Effector memory CD4-positive, alpha-beta T cell (primary cell): ENCODE measurements around the gene CYP2R1.
"Not testable (repeated sequence)": the region's sequence is repeated elsewhere in the genome, so short reads cannot be mapped to it uniquely, and the experiment has no call there.

Experiments used
- DNase-seq, 3 donors: peaks; one replicate each; pipeline ENCODE4 v3.0.0-alpha.2; 2020
- H3K27ac ChIP-seq: 2 replicates; pipeline ENCODE4 v1.7.0; 2013; ENCODE audit warnings: mild to moderate bottlenecking, low read length, moderate library complexity; ENCODE audit not compliant: insufficient read depth, poor library complexity, severe bottlenecking
- H3K27me3 ChIP-seq: replicated peaks from 2 replicates; pipeline ENCODE4 v1.7.0; 2013; ENCODE audit warnings: mild to moderate bottlenecking, low read length; ENCODE audit not compliant: insufficient read depth, control insufficient read depth, poor library complexity, severe bottlenecking
- H3K36me3 ChIP-seq: 2 replicates; pipeline ENCODE4 v1.7.0; 2013; ENCODE audit warnings: mild to moderate bottlenecking, low read length, moderate library complexity; ENCODE audit not compliant: control insufficient read depth, insufficient read depth
- H3K4me1 ChIP-seq: 2 replicates; pipeline ENCODE4 v1.7.0; 2013; ENCODE audit warnings: low read length, mild to moderate bottlenecking; ENCODE audit not compliant: control insufficient read depth, insufficient read depth, poor library complexity, severe bottlenecking
- H3K4me3 ChIP-seq: 2 replicates; pipeline ENCODE4 v1.7.0; 2013; ENCODE audit warnings: low read length, low read depth, mild to moderate bottlenecking; ENCODE audit not compliant: insufficient read depth, poor library complexity, severe bottlenecking
- H3K9me3 ChIP-seq: 2 replicates; pipeline ENCODE4 v1.7.0; 2013; ENCODE audit warnings: mild to moderate bottlenecking, low read length, moderate library complexity; ENCODE audit not compliant: control insufficient read depth

The CYP2R1 gene

DNA sequence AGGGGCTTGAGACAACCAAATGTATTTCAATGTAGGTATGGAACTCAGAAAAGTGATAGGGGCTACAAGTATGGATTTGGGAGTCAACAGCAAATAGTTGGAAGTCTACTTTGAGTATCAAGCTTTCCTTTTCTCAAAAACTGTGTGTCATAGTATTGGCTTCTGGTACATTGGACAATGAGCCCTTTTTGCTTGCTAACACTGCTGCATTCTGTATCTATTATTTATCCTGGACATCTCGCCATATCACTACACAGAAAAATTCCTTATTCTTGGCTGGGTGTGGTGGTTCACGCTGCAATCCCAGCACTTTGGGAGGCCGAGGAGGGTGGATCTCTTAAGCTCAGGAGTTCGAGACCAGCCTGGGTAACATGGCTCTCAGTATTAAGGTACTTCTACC, 18.4 kb downstream of the CYP2R1 start:
- Histone ChIP-seq H3K9me3 (no peaks in the 10 kb centered on the region), H3K27me3 (no peaks in the 10 kb centered on the region), H3K4me3 (no peak overlapping the region), H3K36me3 (peaks cover 29% of the 10 kb centered on the region), H3K27ac (no peak overlapping the region), H3K4me1 (no peaks in the 10 kb centered on the region)
- no peak for DNase-seq

DNA sequence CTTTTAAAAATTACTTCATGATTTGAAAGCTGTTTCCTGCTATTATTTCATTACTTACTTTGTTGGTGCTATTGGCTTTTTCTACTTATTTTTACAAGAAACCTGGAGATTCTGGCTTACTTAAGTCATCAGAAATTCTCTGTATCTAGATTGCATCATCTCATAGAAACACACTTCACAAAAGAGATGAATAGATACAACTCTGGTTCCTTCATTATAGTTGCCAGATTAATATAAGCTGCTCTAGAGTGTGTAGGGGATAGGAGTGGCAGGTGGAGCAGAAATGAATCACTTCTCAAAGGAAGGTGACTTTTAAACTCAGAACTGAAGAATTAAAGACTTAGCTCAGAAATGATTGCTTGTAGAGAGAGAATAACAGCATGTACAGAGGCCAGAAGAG, 20.0 kb downstream of the CYP2R1 start:
- DNase-seq, result no peak
- Histone ChIP-seq H3K27me3 (no peaks in the 10 kb centered on the region), H3K4me1 (no peaks in the 10 kb centered on the region), H3K27ac (no peak overlapping the region), H3K9me3 (no peaks in the 10 kb centered on the region), H3K36me3 (peaks cover 24% of the 10 kb centered on the region), H3K4me3 (no peak overlapping the region)

DNA sequence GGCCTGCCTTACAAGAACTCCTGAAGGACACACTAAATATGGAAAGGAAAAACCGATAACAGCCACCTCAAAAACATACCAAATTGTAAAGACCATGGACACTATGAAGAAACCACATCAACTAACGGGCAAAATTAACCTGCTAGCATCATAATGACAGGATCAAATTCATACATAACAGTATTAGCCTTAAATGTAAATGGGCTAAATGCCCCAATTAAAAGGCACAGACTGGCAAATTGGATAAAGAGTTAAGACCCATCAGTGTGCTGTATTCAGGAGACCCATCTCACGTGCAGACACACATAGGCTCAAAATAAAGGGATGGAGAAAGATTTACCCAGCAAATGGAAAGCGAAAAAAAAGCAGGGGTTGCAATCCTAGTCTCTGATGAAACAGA, 28.3 kb downstream of the CYP2R1 start:
- H3K36me3 ChIP-seq, result peaks cover 26% of the 10 kb centered on the region
- not testable (repeated sequence) for H3K27me3 ChIP-seq, H3K27ac ChIP-seq, H3K9me3 ChIP-seq, H3K4me1 ChIP-seq, DNase-seq, H3K4me3 ChIP-seq

DNA sequence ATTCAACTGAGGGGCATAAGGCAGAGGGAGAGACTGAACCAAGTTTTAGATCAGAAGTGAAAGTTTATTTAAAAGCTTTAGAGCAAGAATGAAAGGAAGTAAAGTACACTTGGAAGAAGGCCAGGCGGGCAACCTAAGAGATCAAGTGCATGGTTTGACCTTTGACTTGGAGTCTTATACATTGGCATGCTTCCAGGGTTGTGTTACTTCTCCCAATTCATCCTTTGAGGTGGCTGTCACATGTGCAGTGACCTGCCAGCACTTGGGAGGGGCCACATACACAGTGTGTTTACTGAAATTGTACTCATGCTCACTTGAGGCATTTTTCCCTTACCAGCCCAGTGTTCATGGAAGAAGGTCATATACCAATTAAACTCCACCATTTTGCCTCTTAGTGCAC, 30.4 kb downstream of the CYP2R1 start:
- Histone ChIP-seq H3K4me1 (no peaks in the 10 kb centered on the region), H3K27ac (no peak overlapping the region), H3K9me3 (no peaks in the 10 kb centered on the region), H3K36me3 (peaks cover 24% of the 10 kb centered on the region), H3K4me3 (no peak overlapping the region), H3K27me3 (no peaks in the 10 kb centered on the region)
- DNase-seq, result no peak

DNA sequence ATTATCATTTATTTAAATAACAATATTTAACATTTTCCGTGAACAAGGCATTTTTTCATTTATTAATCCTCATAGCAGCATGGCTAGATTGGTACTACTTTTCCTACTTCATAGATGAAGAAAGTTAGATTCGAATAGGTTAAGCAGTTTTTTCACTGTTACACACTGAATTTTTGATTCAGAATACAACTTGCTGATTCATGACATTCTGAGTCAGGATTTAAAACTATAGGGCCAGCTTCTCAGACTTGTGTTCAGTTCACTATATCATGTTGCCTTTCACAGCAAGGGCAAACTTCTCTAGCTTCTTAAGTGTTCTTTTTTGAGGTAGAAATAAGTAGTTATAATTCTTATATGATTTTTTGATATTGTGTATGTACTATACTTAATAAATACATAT, 31.5 kb downstream of the CYP2R1 start:
- H3K27me3 ChIP-seq, result no peaks in the 10 kb centered on the region
- H3K4me1 ChIP-seq, result no peaks in the 10 kb centered on the region
- H3K36me3 ChIP-seq, result peaks cover 27% of the 10 kb centered on the region
- no peak overlapping the region for H3K4me3 ChIP-seq
- H3K9me3 ChIP-seq, result no peaks in the 10 kb centered on the region
- no peak overlapping the region for H3K27ac ChIP-seq
- DNase-seq, result no peak

DNA sequence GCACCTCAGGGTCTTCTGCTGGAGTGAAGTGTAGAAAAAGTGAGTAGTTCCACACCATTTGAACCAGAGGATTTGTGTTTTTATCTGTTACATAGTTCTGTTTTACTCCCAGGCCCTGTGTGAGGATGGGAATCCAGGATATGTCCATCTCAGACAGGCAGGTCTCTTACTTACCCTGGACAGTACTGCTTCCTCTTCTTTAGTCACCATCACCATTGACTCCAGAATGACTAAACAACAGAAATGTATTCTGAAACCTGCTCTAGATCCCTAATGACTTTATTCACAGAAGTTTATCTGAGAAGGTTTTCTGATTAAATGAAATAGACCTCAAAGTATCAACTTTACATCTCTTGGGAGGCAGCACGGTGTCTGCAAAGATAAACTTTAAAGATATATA, 33.6 kb downstream of the CYP2R1 start:
- Histone ChIP-seq H3K27me3 (no peaks in the 10 kb centered on the region), H3K4me3 (no peak overlapping the region), H3K27ac (no peak overlapping the region), H3K36me3 (peaks cover 24% of the 10 kb centered on the region), H3K9me3 (no peaks in the 10 kb centered on the region), H3K4me1 (no peaks in the 10 kb centered on the region)
- no peak for DNase-seq

DNA sequence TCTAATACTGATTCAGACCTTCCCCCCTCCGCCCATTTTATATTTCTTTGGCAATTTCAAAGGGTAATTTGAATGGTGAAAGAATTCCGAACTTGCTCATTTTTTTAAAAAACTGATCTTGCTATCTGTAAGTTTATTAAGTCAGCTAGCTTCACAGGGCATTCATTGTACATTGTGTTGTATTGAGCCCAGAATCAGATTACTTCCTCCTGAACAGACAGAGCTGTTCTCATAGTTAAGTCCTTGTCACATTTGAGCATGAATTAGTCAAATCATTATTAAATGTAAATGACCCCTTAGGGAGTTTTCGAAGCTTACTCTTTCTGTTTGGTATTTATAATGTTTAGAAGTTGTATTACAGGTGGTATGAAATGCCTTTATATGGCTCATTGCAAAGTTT, 34.4 kb downstream of the CYP2R1 start:
- Histone ChIP-seq H3K9me3 (no peaks in the 10 kb centered on the region), H3K4me1 (no peaks in the 10 kb centered on the region), H3K27ac (no peak overlapping the region), H3K36me3 (peaks cover 21% of the 10 kb centered on the region), H3K4me3 (no peak overlapping the region), H3K27me3 (no peaks in the 10 kb centered on the region)
- DNase-seq, result no peak

DNA sequence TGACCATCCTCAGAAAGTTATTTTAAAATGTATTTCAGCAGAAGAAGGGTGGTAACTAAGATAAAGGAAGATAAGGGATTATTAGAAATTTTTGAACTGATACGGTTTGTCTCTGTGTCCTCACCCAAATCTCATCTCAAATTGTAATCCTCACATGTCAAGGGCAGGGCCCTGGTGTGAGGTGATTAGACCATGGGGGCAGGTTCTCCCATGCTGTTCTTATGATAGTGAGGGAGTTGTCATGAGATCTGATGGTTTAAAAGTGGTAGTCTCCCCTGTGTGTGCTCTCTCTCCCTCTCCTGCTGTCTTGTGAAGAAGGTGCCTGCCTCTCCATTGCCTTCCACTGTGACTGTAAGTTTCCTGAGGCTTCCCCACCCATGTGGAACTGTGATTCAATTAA, 36.1 kb downstream of the CYP2R1 start:
- Histone ChIP-seq H3K36me3 (peaks cover 6% of the 10 kb centered on the region), H3K4me3 (no peak overlapping the region), H3K27me3 (no peaks in the 10 kb centered on the region), H3K4me1 (no peaks in the 10 kb centered on the region), H3K9me3 (no peaks in the 10 kb centered on the region), H3K27ac (no peak overlapping the region)
- no peak for DNase-seq

DNA sequence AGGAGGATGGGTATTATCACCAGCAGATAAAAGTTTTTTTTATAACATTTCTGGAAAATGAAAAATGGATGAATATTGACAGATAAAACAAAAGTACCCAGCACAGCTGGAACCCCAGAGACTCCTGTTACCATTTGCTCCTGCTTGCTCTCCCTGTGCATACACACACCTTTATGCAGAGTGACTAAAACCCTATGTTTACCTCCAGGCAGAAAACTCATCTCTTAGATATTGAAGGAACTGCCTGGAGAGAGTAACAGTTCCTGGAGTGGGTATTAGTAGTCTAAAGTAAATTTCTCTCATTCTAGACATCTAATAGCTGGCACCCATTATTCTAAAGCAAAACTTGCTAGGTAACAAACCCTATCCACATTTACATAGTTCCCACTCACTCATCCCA, 38.0 kb downstream of the CYP2R1 start:
- H3K36me3 ChIP-seq, result peaks cover 5% of the 10 kb centered on the region
- H3K27ac ChIP-seq, result no peak overlapping the region
- no peaks in the 10 kb centered on the region for H3K27me3 ChIP-seq
- no peak overlapping the region for H3K4me3 ChIP-seq
- no peaks in the 10 kb centered on the region for H3K9me3 ChIP-seq
- H3K4me1 ChIP-seq, result no peaks in the 10 kb centered on the region
- DNase-seq, result no peak

DNA sequence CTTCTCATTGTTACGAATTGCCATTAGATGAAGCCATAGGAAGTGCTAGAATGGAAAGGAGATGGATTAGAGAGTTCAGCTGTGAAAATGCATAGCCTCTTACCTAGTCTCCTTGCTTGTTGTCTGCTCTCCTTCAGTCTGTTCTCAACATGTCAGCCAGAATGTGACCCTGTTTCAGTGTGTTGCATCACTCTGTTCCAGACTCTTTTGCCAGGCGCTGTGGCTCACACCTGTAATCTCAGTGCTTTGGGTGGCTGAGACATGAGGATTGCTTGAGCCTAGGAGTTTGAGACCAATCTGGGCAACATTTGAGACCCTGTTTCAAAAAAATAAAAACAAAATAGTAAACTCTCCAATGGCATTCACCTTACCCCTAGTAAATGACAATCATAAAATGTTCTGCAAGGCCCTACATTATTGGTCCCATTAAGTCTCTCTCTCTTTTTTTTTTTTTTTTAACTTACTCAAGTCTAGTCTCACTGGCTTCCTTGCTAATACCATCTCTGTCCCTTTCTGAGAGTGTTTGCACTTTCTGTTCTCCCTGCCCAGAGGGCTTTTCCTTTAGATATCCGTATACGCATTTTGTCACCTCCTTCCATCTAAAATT, 39.4 kb downstream of the CYP2R1 start:
- Histone ChIP-seq H3K27ac (no peak overlapping the region), H3K4me3 (no peak overlapping the region), H3K9me3 (no peaks in the 10 kb centered on the region), H3K27me3 (no peaks in the 10 kb centered on the region), H3K4me1 (no peaks in the 10 kb centered on the region), H3K36me3 (peaks cover 5% of the 10 kb centered on the region)
- no peak for DNase-seq

DNA sequence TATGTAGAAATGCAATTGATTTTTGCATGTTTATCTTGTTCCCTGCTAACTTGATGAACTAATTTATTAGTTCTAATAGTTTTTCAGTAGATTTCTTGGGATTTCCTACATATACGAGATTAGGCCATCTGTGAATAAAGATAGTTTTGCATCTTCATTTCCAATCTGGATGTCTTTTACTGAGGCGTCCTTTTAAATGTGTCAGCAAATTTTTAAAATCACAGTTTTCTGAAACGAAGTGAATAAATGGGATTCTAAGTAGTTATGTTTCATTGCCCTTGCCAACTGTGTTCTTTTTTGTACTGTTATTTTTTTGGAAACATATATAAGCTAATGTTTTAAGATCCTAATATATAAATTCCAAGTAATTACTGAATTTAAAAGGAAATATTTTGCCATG, 50.0 kb downstream of the CYP2R1 start:
- H3K36me3 ChIP-seq, result peaks cover 18% of the 10 kb centered on the region
- H3K27ac ChIP-seq, result no peak overlapping the region
- no peak overlapping the region for H3K4me3 ChIP-seq
- H3K4me1 ChIP-seq, result no peaks in the 10 kb centered on the region
- H3K9me3 ChIP-seq, result no peaks in the 10 kb centered on the region
- no peaks in the 10 kb centered on the region for H3K27me3 ChIP-seq
- no peak for DNase-seq
